ENCODE results near the gene INF2.

The INF2 gene

GRCh38 chr14:104739026-104739425, 49.6 kb downstream of the INF2 start:
- DNase-seq (ENCODE audit: insufficient read length, low spot score) = no peak
- TF ChIP-seq PAX5 (IDR thresholded peaks at IDR 0.05; ENCODE audit: insufficient read depth, low read length, severe bottlenecking) = no peak
- no peak for FAIRE-seq

DNA sequence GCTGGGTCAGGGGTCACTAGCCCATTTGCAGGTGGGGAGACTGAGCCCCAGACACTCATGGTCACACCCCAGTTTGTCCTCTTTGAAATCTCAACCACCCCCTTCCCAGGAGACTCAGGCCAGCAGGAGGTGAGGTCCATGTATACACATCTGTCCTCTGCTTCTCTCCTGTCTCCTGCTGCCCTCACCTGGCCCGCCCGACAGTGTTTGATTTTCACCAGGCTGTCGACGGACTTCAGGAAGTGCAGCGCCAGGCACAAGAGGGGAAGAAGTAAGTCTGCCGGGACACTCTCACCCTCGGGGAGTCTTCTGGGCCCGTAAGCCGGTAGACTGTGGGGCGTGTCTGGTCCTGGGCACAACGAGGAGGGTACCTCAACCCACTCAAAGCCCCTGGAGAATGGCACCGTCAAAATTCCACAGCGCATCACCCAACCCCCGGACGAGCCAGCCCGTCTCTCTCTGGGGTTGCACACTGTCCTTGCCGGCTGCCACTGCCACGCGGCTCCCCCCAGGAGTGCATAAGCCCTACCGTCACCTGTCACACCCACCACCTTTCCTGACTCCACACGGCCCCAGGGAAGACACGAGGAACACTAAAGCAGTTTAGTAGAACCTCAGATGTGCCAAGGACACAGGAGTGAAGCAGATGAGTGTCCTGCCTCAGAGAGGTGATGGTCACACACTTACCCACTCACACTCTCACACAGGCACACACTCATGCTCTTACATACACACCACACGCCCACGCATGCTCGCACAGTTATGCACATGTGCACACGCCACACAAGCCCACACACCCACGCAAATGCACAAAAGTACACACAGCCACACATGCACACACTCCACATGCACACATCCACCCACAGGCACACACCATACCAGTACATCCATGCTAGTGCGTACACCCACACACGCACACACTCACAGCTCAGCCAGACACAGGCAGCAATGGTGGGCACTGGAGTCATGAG, 50.4 kb downstream of the INF2 start:
- DNase-seq (ENCODE audit: insufficient read length, low spot score) = no peak
- no peak for FAIRE-seq

DNA sequence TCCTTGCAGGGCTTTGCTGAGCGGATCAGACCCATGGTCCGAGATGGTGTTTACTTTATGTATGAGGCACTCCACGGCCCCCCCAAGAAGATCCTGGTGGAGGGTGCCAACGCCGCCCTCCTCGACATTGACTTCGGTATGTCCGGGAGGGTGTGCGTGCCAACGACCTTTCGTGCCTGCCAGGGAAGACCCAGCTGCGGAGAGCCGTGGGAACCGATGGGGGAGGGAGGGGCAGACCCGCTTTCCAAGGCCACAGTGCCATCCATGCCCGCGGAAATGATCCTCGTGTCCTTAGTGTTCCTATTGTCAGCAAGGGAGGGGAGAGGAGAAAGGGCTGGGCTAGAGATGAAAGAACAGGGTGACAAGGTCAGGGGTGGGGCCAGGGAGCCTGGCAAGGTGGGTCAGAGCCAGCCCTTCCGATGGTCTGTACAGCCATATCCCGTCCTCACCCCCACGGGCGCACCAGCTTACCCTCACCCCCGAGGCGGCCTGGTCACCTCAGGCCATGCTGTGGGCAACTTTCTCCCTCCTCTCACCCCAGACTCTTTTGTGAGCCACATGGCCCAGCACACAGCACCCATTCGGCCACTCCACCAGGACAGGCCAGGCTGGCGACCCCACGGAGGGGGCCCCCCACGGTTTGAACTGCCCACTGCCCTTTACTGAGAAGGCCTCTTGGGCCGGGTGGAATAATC, 51.8 kb downstream of the INF2 start:
- TF ChIP-seq POLR2A (IDR thresholded peaks at IDR 0.05; ENCODE audit: low read depth, low read length) = no peak
- no peak for TF ChIP-seq PAX5 (IDR thresholded peaks at IDR 0.05; ENCODE audit: insufficient read depth, low read length, severe bottlenecking)
- no peak for TF ChIP-seq POU2F2 (IDR thresholded peaks at IDR 0.05; ENCODE audit: low read depth, low read length)
- TF ChIP-seq POLR2AphosphoS5 (IDR thresholded peaks at IDR 0.05; ENCODE audit: low read depth, low read length) = no peak
- TF ChIP-seq TAF1 (IDR thresholded peaks at IDR 0.05; ENCODE audit: low read depth, low read length) = no peak
- no peak for TF ChIP-seq SPI1 (IDR thresholded peaks at IDR 0.05; ENCODE audit: low read depth, low read length)
- DNase-seq (ENCODE audit: insufficient read length, low spot score) (no peak), FAIRE-seq (no peak)

More for the DNA sequence above, 50.4 kb downstream of the INF2 start:
- TF ChIP-seq POLR2A (IDR thresholded peaks at IDR 0.05; ENCODE audit: low read depth, low read length) (no peak), TAF1 (IDR thresholded peaks at IDR 0.05; ENCODE audit: low read depth, low read length) (no peak), PAX5 (IDR thresholded peaks at IDR 0.05; ENCODE audit: insufficient read depth, low read length, severe bottlenecking) (no peak), POLR2AphosphoS5 (IDR thresholded peaks at IDR 0.05; ENCODE audit: low read depth, low read length) (no peak), SPI1 (IDR thresholded peaks at IDR 0.05; ENCODE audit: low read depth, low read length) (no peak), POU2F2 (IDR thresholded peaks at IDR 0.05; ENCODE audit: low read depth, low read length) (no peak)

- FAIRE-seq (no peak), DNase-seq (ENCODE audit: insufficient read length, low spot score) (no peak)
- TF ChIP-seq SPI1 (IDR thresholded peaks at IDR 0.05; ENCODE audit: low read depth, low read length) (no peak), POLR2A (IDR thresholded peaks at IDR 0.05; ENCODE audit: low read depth, low read length) (no peak), POU2F2 (IDR thresholded peaks at IDR 0.05; ENCODE audit: low read depth, low read length) (no peak), PAX5 (IDR thresholded peaks at IDR 0.05; ENCODE audit: insufficient read depth, low read length, severe bottlenecking) (no peak), POLR2AphosphoS5 (IDR thresholded peaks at IDR 0.05; ENCODE audit: low read depth, low read length) (no peak), TAF1 (IDR thresholded peaks at IDR 0.05; ENCODE audit: low read depth, low read length) (no peak)
Measured at GRCh38 chr14:104741803-104742251, 52.4 kb downstream of the INF2 start.

GRCh38 chr14:104742586-104743455, 53.4 kb downstream of the INF2 start:
- DNase-seq (ENCODE audit: insufficient read length, low spot score) (no peak), FAIRE-seq (no peak)
- TF ChIP-seq POLR2AphosphoS5 (IDR thresholded peaks at IDR 0.05; ENCODE audit: low read depth, low read length) (no peak), PAX5 (IDR thresholded peaks at IDR 0.05; ENCODE audit: insufficient read depth, low read length, severe bottlenecking) (no peak), POLR2A (IDR thresholded peaks at IDR 0.05; ENCODE audit: low read depth, low read length) (no peak), SPI1 (IDR thresholded peaks at IDR 0.05; ENCODE audit: low read depth, low read length) (no peak), TAF1 (IDR thresholded peaks at IDR 0.05; ENCODE audit: low read depth, low read length) (no peak), POU2F2 (IDR thresholded peaks at IDR 0.05; ENCODE audit: low read depth, low read length) (no peak)

DNA sequence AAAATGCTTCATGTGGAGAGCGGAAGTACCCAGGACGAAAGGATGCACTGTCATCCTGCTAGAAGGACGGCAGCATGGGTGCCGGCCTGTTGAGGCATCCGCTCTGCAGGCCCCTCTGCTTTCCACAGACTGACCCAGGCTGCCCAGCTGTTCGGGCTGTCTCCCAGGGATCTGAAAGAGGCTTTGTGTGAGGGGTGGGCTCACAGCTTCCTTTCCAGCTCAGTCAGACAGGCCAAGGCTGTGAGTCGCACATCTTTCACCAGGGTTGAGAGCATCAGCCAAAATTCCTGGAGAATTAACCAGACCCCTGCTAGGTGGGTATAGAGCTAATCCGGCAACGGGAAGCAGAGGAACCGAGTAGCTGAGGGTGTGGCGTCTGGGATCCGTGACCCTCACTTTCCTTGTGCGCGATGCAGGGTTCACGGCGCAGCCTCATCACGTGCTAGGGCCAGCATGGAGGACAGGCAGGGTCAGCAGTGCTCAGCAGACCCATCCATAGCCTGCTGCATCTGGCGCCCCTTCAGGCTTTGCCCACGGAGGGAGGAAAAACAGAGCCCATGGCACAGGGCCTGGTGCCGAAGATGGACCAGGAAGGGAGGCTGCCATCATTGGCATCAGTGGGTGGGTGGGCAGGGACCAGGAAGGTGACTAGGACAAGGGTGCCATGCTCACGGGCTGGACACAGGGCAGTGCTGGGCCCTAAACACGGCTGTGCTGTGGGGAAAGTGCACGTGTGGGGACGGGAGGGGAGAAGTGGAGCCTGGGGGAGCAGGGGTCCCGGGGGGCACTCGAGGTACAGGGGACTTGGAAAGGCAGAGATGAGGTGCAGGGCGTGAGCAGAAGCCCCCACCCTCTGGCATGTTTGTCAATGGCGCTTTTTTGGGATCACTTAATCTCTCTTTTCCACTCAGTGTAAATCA, 54.3 kb downstream of the INF2 start:
- TF ChIP-seq POLR2AphosphoS5 (IDR thresholded peaks at IDR 0.05; ENCODE audit: low read depth, low read length) (no peak), SPI1 (IDR thresholded peaks at IDR 0.05; ENCODE audit: low read depth, low read length) (no peak), POU2F2 (IDR thresholded peaks at IDR 0.05; ENCODE audit: low read depth, low read length) (no peak), POLR2A (IDR thresholded peaks at IDR 0.05; ENCODE audit: low read depth, low read length) (no peak), TAF1 (IDR thresholded peaks at IDR 0.05; ENCODE audit: low read depth, low read length) (no peak), PAX5 (IDR thresholded peaks at IDR 0.05; ENCODE audit: insufficient read depth, low read length, severe bottlenecking) (no peak)
- DNase-seq (ENCODE audit: insufficient read length, low spot score) (no peak), FAIRE-seq (no peak)

DNA sequence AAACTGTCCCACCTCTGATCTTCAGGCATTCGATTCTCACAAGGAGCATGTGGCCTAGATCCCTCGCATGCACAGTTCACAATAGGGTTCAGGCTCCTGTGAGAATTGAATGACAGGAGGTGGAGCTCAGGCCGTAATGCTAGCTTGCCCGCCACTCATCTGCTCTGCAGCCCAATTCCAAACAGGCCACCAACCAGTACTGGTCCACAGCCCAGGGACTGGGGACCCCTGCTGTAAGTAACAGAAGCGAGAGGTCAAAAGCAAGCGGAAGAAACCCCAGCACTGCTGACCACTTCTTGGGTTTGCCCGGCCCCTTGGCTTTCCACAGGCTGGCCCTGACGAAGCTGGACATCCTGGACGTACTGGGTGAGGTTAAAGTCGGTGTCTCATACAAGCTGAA, 55.1 kb downstream of the INF2 start:
- FAIRE-seq = no peak
- TF ChIP-seq PAX5 (IDR thresholded peaks at IDR 0.05; ENCODE audit: insufficient read depth, low read length, severe bottlenecking) (no peak), POU2F2 (IDR thresholded peaks at IDR 0.05; ENCODE audit: low read depth, low read length) (no peak), SPI1 (IDR thresholded peaks at IDR 0.05; ENCODE audit: low read depth, low read length) (no peak), TAF1 (IDR thresholded peaks at IDR 0.05; ENCODE audit: low read depth, low read length) (no peak), POLR2A (IDR thresholded peaks at IDR 0.05; ENCODE audit: low read depth, low read length) (no peak), POLR2AphosphoS5 (IDR thresholded peaks at IDR 0.05; ENCODE audit: low read depth, low read length) (no peak)
- DNase-seq (ENCODE audit: insufficient read length, low spot score) = no peak

DNA sequence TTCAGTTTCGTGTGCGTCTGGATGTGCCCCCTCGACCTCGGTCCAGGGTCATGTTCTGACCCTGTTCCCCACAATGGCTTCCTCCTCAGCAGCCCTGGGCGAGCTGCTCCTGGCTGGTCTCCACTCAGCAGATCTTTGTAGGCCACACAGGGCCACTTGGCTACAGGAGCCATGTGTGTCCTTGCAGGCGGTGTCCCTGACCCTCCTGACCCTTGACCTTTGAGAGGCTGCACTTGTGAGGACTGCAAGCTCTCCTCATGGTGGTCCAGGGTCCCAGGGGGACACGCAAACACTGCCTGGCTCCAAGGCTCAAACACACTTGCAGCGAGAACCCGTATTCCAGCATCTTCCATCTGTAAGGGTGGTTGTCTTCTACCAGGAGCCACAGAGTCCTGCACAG, 56.0 kb downstream of the INF2 start:
- FAIRE-seq (no peak), DNase-seq (ENCODE audit: insufficient read length, low spot score) (no peak)
- TF ChIP-seq POLR2A (IDR thresholded peaks at IDR 0.05; ENCODE audit: low read depth, low read length) (no peak), POLR2AphosphoS5 (IDR thresholded peaks at IDR 0.05; ENCODE audit: low read depth, low read length) (no peak), TAF1 (IDR thresholded peaks at IDR 0.05; ENCODE audit: low read depth, low read length) (no peak), SPI1 (IDR thresholded peaks at IDR 0.05; ENCODE audit: low read depth, low read length) (no peak)
